ENCODE data around the gene ZNF619. TPM values are rescaled to one million over a fixed set of nuclear protein-coding genes. Genes with fewer than 3 reads are reported as not detected.

Gene ZNF619
- polyA plus RNA-seq, 1 experiment = 3.0 TPM

GRCh38 chr3:40505599-40506462, 28.9 kb downstream of the ZNF619 start, which contains the start of gene ZNF620:
TSS of gene ZNF620 (plus strand) at chr3:40506039. CDS start at chr3:40506353, 314 bp downstream.
- Histone ChIP-seq H3K27me3 (ENCODE audit: control insufficient read depth, insufficient read depth, low read length) (no peaks in the 10 kb centered on the region), H3K36me3 (ENCODE audit: control insufficient read depth, insufficient read depth, low read length) (no peaks in the 10 kb centered on the region), H3K4me3 (ENCODE audit: low read depth, low read length) (peak within 1 kb of the TSS; percentile 61)
- ChIA-PET POLR2A (no interaction called here), CTCF (interaction anchor here (0.9 to 1.1 kb wide), 3 partner anchors 18 to 39 kb away, joined by 3 to 4 read pairs (median 3); partner anchors contain the start of gene ZNF621)
- no peak for DNase-seq (ENCODE audit: low read depth)
- peak; percentile 52 for TF ChIP-seq CTCF (IDR thresholded peaks at IDR 0.05; ENCODE audit: insufficient read depth, low read depth, low read length)

- no peak overlapping the region for H3K4me3 ChIP-seq (ENCODE audit: low read depth, low read length)
- no peaks in the 10 kb centered on the region for H3K36me3 ChIP-seq (ENCODE audit: control insufficient read depth, insufficient read depth, low read length)
- no peak for TF ChIP-seq CTCF (IDR thresholded peaks at IDR 0.05; ENCODE audit: insufficient read depth, low read depth, low read length)
- DNase-seq (ENCODE audit: low read depth) = no peak
- ChIA-PET POLR2A (no interaction called here), CTCF (no interaction called here)
- H3K27me3 ChIP-seq (ENCODE audit: control insufficient read depth, insufficient read depth, low read length) = no peaks in the 10 kb centered on the region
Measured at GRCh38 chr3:40511031-40511718, 34.3 kb downstream of the ZNF619 start.

- H3K36me3 ChIP-seq (ENCODE audit: control insufficient read depth, insufficient read depth, low read length) = no peaks in the 10 kb centered on the region
- POLR2A ChIA-PET = no interaction called here
Measured at GRCh38 chr3:40516201-40516600, 39.3 kb downstream of the ZNF619 start.

GRCh38 chr3:40518067-40518466, 41.1 kb downstream of the ZNF619 start:
- Histone ChIP-seq H3K36me3 (ENCODE audit: control insufficient read depth, insufficient read depth, low read length) (no peaks in the 10 kb centered on the region), H3K4me3 (ENCODE audit: low read depth, low read length) (no peak overlapping the region), H3K27me3 (ENCODE audit: control insufficient read depth, insufficient read depth, low read length) (no peaks in the 10 kb centered on the region)
- ChIA-PET POLR2A (no interaction called here), CTCF (no interaction called here)
- TF ChIP-seq CTCF (IDR thresholded peaks at IDR 0.05; ENCODE audit: insufficient read depth, low read depth, low read length) = no peak
- DNase-seq (ENCODE audit: low read depth) = no peak

More at GRCh38 chr3:40516201-40516600, 39.3 kb downstream of the ZNF619 start:
- CTCF ChIA-PET = no interaction called here
- no peak overlapping the region for H3K4me3 ChIP-seq (ENCODE audit: low read depth, low read length)
- no peak for DNase-seq (ENCODE audit: low read depth)
- TF ChIP-seq CTCF (IDR thresholded peaks at IDR 0.05; ENCODE audit: insufficient read depth, low read depth, low read length) = no peak
- H3K27me3 ChIP-seq (ENCODE audit: control insufficient read depth, insufficient read depth, low read length) = no peaks in the 10 kb centered on the region

- Histone ChIP-seq H3K27me3 (ENCODE audit: control insufficient read depth, insufficient read depth, low read length) (no peaks in the 10 kb centered on the region), H3K36me3 (ENCODE audit: control insufficient read depth, insufficient read depth, low read length) (no peaks in the 10 kb centered on the region), H3K4me3 (ENCODE audit: low read depth, low read length) (no peak overlapping the region)
- DNase-seq (ENCODE audit: low read depth) = no peak
- ChIA-PET CTCF (interaction anchor here (0.6 kb wide), 1 partner anchor 15 kb away, joined by 5 read pairs; no protein-coding TSS in a partner anchor), POLR2A (no interaction called here)
- no peak for TF ChIP-seq CTCF (IDR thresholded peaks at IDR 0.05; ENCODE audit: insufficient read depth, low read depth, low read length)
Measured at GRCh38 chr3:40518848-40519247, 41.9 kb downstream of the ZNF619 start.
